GM12878 (cell line): ENCODE measurements around the gene DYNLL1. TPM values are rescaled to one million over a fixed set of nuclear protein-coding genes. Genes with fewer than 3 reads are reported as not detected.
"Not testable (repeated sequence)": the region's sequence is repeated elsewhere in the genome, so short reads cannot be mapped to it uniquely, and the experiment has no call there.

ENCODE experiments used
- ATAC-seq: fragments of 200-7000 bp; cut with Tn5 transposase; 3 replicates; pipeline ENCODE4 v1.9.1; 2020; ENCODE audit warnings: mild to moderate bottlenecking, moderate library complexity
- BruUV-seq: library from RNA; stranded (reverse); fragments of 400-500 nt; replicated peaks from 2 replicates; lab custom pipeline; 2021; lab: Mats Ljungman, UMichigan
- CTCF ChIA-PET: fragments of 300-600 bp; sonication (Branson Sonifier 250); formaldehyde crosslinking; extraction: SDS; loops from one replicate; lab custom pipeline; 2021; ENCODE audit warnings: inconsistent platforms; lab: Yijun Ruan, JAX
- POLR2A ChIA-PET: fragments of 350-600 bp; formaldehyde crosslinking; extraction: SDS; loops from one replicate; lab custom pipeline; 2021; ENCODE audit warnings: inconsistent platforms; lab: Charles Lee
- RAD21 ChIA-PET: fragments of 300-600 bp; sonication (Branson Sonifier 250); formaldehyde crosslinking; loops from one replicate; lab custom pipeline; 2023; ENCODE audit warnings: antibody characterized with exemption; ENCODE audit not compliant: unreplicated experiment; lab: Charles Lee
- SMC1A ChIA-PET: fragments of 300-600 bp; sonication (Branson Sonifier 250); formaldehyde crosslinking; loops from one replicate; lab custom pipeline; 2023; ENCODE audit not compliant: unreplicated experiment, uncharacterized antibody; lab: Charles Lee
- DNase-seq: peaks from one replicate; pipeline ENCODE4 v3.0.0-alpha.2; 2011; ENCODE audit warnings: low read depth, low spot score
- FAIRE-seq: peaks from 3 replicates; lab custom pipeline; 2011; peaks lifted over from hg19 to GRCh38; lab: Jason Lieb, UNC
- H2AFZ ChIP-seq: 2 replicates; pipeline ENCODE4 v1.6.0; 2011; ENCODE audit warnings: low read depth, low read length, control low read depth; ENCODE audit not compliant: control insufficient read depth
- H3K27ac ChIP-seq: 2 replicates; pipeline ENCODE4 v1.5.1; 2011; ENCODE audit warnings: control low read depth; ENCODE audit not compliant: control insufficient read depth, insufficient read depth
- H3K27me3 ChIP-seq, 2 experiments: replicated peaks in 1 of 2; 2 replicates each; pipeline versions ENCODE4 v1.6.0 to v1.6.1; 2011; ENCODE audit warnings: low read length in 1 of 2; ENCODE audit not compliant: control insufficient read depth in 2 of 2, insufficient read depth in 2 of 2
- H3K36me3 ChIP-seq, 2 experiments: 2 replicates each; pipeline ENCODE4 v1.5.1; 2011; ENCODE audit warnings: low read length in 1 of 2; ENCODE audit not compliant: control insufficient read depth in 2 of 2, insufficient read depth in 2 of 2
- H3K4me1 ChIP-seq: 2 replicates; pipeline ENCODE4 v1.6.1; 2011; ENCODE audit warnings: mild to moderate bottlenecking, low read length, moderate library complexity, mixed read lengths; ENCODE audit not compliant: control insufficient read depth, insufficient read depth
- H3K4me2 ChIP-seq: 2 replicates; pipeline ENCODE4 v1.6.0; 2011; ENCODE audit warnings: control low read depth; ENCODE audit not compliant: control insufficient read depth, insufficient read depth
- H3K4me3 ChIP-seq: fragments of 200-600 bp; sonication (generic); 2 replicates; pipeline ENCODE4 v1.5.1; 2016
- H3K79me2 ChIP-seq: 2 replicates; pipeline ENCODE4 v1.6.0; 2011; ENCODE audit warnings: low read length; ENCODE audit not compliant: control insufficient read depth, insufficient read depth
- H3K9ac ChIP-seq: 2 replicates; pipeline ENCODE4 v1.8.0; 2011; ENCODE audit warnings: low read length, control low read depth, mixed read lengths; ENCODE audit not compliant: control insufficient read depth, insufficient read depth
- H3K9me3 ChIP-seq: replicated peaks from 3 replicates; pipeline ENCODE4 v1.5.1; 2011; ENCODE audit warnings: mild to moderate bottlenecking, low read length; ENCODE audit not compliant: control insufficient read depth, insufficient read depth
- H4K20me1 ChIP-seq: 2 replicates; pipeline ENCODE4 v1.6.0; 2011; ENCODE audit not compliant: control insufficient read depth, insufficient read depth
- BHLHE40 ChIP-seq, 2 experiments: fragments of 450-650 bp in 1 of 2; IDR thresholded peaks; 2 replicates each; pipeline ENCODE4 v1.6.1; 2011 to 2017; ENCODE audit warnings: low read depth in 2 of 2, borderline replicate concordance in 1 of 2, improper control_type of control experiment in 1 of 2, low read length in 1 of 2, mild to moderate bottlenecking in 1 of 2
- E4F1 ChIP-seq: fragments of 450-650 bp; IDR thresholded peaks from 2 replicates; pipeline ENCODE4 v1.6.1; 2018; ENCODE audit warnings: borderline replicate concordance, mild to moderate bottlenecking; ENCODE audit not compliant: partially characterized antibody
- EGR1 ChIP-seq, 2 experiments: IDR thresholded peaks; 1 replicate in 1 of 2; 2 replicates in 1 of 2; pipeline ENCODE4 v1.6.1; 2011 to 2012; ENCODE audit warnings: low read depth in 2 of 2, low read length in 2 of 2, borderline replicate concordance in 1 of 2, mild to moderate bottlenecking in 1 of 2, moderate library complexity in 1 of 2
- PBX3 ChIP-seq: IDR thresholded peaks from 2 replicates; pipeline ENCODE4 v1.6.1; 2011; ENCODE audit warnings: mild to moderate bottlenecking, low read depth, low read length, moderate library complexity; ENCODE audit not compliant: insufficient replicate concordance
- PKNOX1 ChIP-seq: fragments of 450-650 bp; IDR thresholded peaks from 2 replicates; pipeline ENCODE4 v1.6.1; 2016; ENCODE audit warnings: mild to moderate bottlenecking
- RUNX3 ChIP-seq: IDR thresholded peaks from 2 replicates; pipeline ENCODE4 v1.6.1; 2012; ENCODE audit warnings: low read length, inconsistent platforms
- SMC3 ChIP-seq: IDR thresholded peaks from 2 replicates; pipeline ENCODE4 v1.6.1; 2011; ENCODE audit warnings: low read length, improper control_type of control experiment, borderline replicate concordance
- SPI1 ChIP-seq: IDR thresholded peaks from 2 replicates; pipeline ENCODE4 v1.6.1; 2011; ENCODE audit warnings: low read depth, mild to moderate bottlenecking, low read length, moderate library complexity, borderline replicate concordance; ENCODE audit not compliant: insufficient read depth
- TCF12 ChIP-seq: IDR thresholded peaks from 2 replicates; pipeline ENCODE4 v1.6.1; 2011; ENCODE audit warnings: low read depth, mild to moderate bottlenecking, low read length
- ZNF384 ChIP-seq: IDR thresholded peaks from 2 replicates; pipeline ENCODE4 v1.6.1; 2012; ENCODE audit warnings: low read depth, mild to moderate bottlenecking, low read length, improper control_type of control experiment, borderline replicate concordance
- WGBS: methylation state at CpG from one replicate; pipeline ENCODE4 v1.1.6; 2016; ENCODE audit warnings: low lambda C conversion rate; ENCODE audit not compliant: insufficient replicate concordance, insufficient coverage; ENCODE audit errors: missing lambda C conversion rate; 5-methylcytosine and 5-hydroxymethylcytosine counted together
- in situ Hi-C: fragments of 300-500 bp; cut with MboI; formaldehyde crosslinking; loops from 9 replicates; pipeline ENCODE4 v1.14.3; 2018; ENCODE audit warnings: mixed read lengths
- intact Hi-C: fragments of 100-400 bp; cut with micrococcal nuclease; formaldehyde crosslinking; loops from one replicate; pipeline ENCODE4 v1.14.2; 2022; ENCODE audit not compliant: unreplicated experiment
- polyA plus RNA-seq, 11 experiments: library from polyadenylated mRNA; depleted of rRNA in 4 of 11; unstranded in 6 of 11; stranded (reverse) in 5 of 11; fragments of >200 nt; fragmentation: Nextera tagmentation in 4 of 11; fragmentation: Illumina TruSeq in 1 of 11; extraction: Ambion mirVana in 4 of 11; extraction: Trizol in 1 of 11; gene quantifications; 1 replicate in 1 of 11; 2 replicates in 10 of 11; pipeline versions ENCODE4 v1.2.1 to v1.2.3, GENCODE V29; 2011 to 2016; ENCODE audit warnings: inconsistent platforms in 2 of 11, missing spikeins in 2 of 11, low read depth in 1 of 11
- total RNA-seq, 4 experiments: library from RNA; depleted of rRNA in 3 of 4; stranded (reverse); fragments of >200 nt in 3 of 4; fragmentation: Illumina TruSeq in 1 of 4; extraction: Trizol in 1 of 4; gene quantifications; 2 replicates each; pipeline versions ENCODE4 v1.2.1 to v1.2.3, GENCODE V29; 2013 to 2021

DYNLL1 gene
- total and polyA plus RNA-seq, 10 of the 15 experiments (the other 5 are each of a cell fraction or from before 2014, with no cell fraction given): 239 to 796 (median 379) TPM

- H3K4me3 ChIP-seq, H3K9me3 ChIP-seq, RAD21 ChIA-PET, H3K27ac ChIP-seq, ATAC-seq, H2AFZ ChIP-seq, DNase-seq, H3K9ac ChIP-seq, H3K27me3 ChIP-seq, H3K4me1 ChIP-seq, H4K20me1 ChIP-seq, POLR2A ChIA-PET, H3K36me3 ChIP-seq, BruUV-seq, in situ Hi-C loops, intact Hi-C loops, FAIRE-seq: not testable (repeated sequence)
- Histone ChIP-seq H3K79me2 (peaks cover 21% of the 10 kb centered on the region), H3K4me2 (peak overlapping the region; percentile 87)
- CTCF ChIA-PET: interaction anchor here (0.6 to 1.9 kb wide), 3 partner anchors 33 to 119 kb away, joined by 3 to 5 read pairs (median 5); partner anchors contain the start of gene POP5
- SMC1A ChIA-PET: interaction anchor here (1.6 kb wide), 1 partner anchor 35 kb away, joined by 6 read pairs; the partner anchor contains the start of gene DYNLL1
These were observed 34.5 kb downstream of the DYNLL1 start for GRCh38 chr12:120530418-120530761.

- H3K79me2 ChIP-seq: peaks cover 44% of the 10 kb centered on the region
- no peaks in the 10 kb centered on the region for H3K27me3 ChIP-seq
- in situ Hi-C loops (no loop called here), intact Hi-C loops (no loop called here)
- H3K9ac ChIP-seq: no peak overlapping the region
- H2AFZ ChIP-seq: peak overlapping the region; percentile 20; the same call in 1 of the 2 replicates
- SMC1A ChIA-PET: interaction anchor here (0.9 kb wide), 1 partner anchor 44 kb away, joined by 3 read pairs; no protein-coding TSS in a partner anchor
- CTCF ChIA-PET: interaction anchor here (1.0 to 1.2 kb wide), 2 partner anchors 305 to 332 kb away, joined by 3 read pairs; partner anchors contain the start of gene RPLP0
- no peak overlapping the region for H3K27ac ChIP-seq
- H3K4me1 ChIP-seq: peaks cover 15% of the 10 kb centered on the region
- no peak overlapping the region for H3K4me2 ChIP-seq
- WGBS: 3% methylated on average over 4 of the region's 4 CpGs
- no TSS peak for BruUV-seq
- POLR2A ChIA-PET: interaction anchor here (0.9 to 1.3 kb wide), 2 partner anchors 36 to 93 kb away, joined by 3 to 11 read pairs; partner anchors contain the start of gene DYNLL1
- FAIRE-seq (no peak), DNase-seq (no peak), ATAC-seq (no peak)
- no peak overlapping the region for H3K4me3 ChIP-seq
- H4K20me1 ChIP-seq: peaks cover 5% of the 10 kb centered on the region; the same call in 1 of the 2 replicates
- RAD21 ChIA-PET: no interaction called here
- H3K36me3 ChIP-seq: 0 out of 4 replicates have a peak, but pooled peaks cover 0 to 8% of the 10 kb centered on the region in 2 experiments
- H3K9me3 ChIP-seq: no peaks in the 10 kb centered on the region
- TF ChIP-seq SMC3 (no peak), RUNX3 (0 out of 2 replicates have a peak, but pooled peaks have one; percentile 13), TCF12 (no peak), SPI1 (no peak), PKNOX1 (peak; percentile 93), E4F1 (no peak), EGR1 (IDR thresholded peaks at IDR 0.05; ENCODE audit: borderline replicate concordance in 1 of 2, low read depth in 2 of 2, low read length in 2 of 2) (no peak), ZNF384 (0 out of 2 replicates have a peak, but pooled peaks have one; percentile 10), BHLHE40 (IDR thresholded peaks at IDR 0.05; ENCODE audit: borderline replicate concordance in 1 of 2, low read depth in 2 of 2, low read length in 1 of 2) (no peak), PBX3 (peak; percentile 49)
These were observed 36.9 kb downstream of the DYNLL1 start for GRCh38 chr12:120532701-120533238.
